Osteocyte (in vitro differentiated cells): ENCODE results near the gene STXBP6. TPM values are rescaled to one million over a fixed set of nuclear protein-coding genes. Genes with fewer than 3 reads are reported as not detected.

Source experiments
- DNase-seq: peaks from one replicate; pipeline ENCODE4 v3.0.0; 2021; ENCODE audit warnings: mixed read lengths; ENCODE audit not compliant: unreplicated experiment; ENCODE audit errors: extremely low spot score
- H3K27ac Mint-ChIP-seq: one replicate; pipeline ENCODE4 v1.8.0; 2021; ENCODE audit warnings: mild to moderate bottlenecking, mixed read lengths; ENCODE audit not compliant: unreplicated experiment
- H3K27me3 Mint-ChIP-seq: one replicate; pipeline ENCODE4 v1.8.0; 2021; ENCODE audit warnings: mixed read lengths; ENCODE audit not compliant: unreplicated experiment
- H3K36me3 Mint-ChIP-seq: one replicate; pipeline ENCODE4 v1.8.0; 2021; ENCODE audit warnings: mixed read lengths; ENCODE audit not compliant: unreplicated experiment
- H3K4me1 Mint-ChIP-seq: one replicate; pipeline ENCODE4 v1.8.0; 2021; ENCODE audit warnings: mixed read lengths; ENCODE audit not compliant: unreplicated experiment
- H3K4me3 Mint-ChIP-seq: one replicate; pipeline ENCODE4 v1.8.0; 2021; ENCODE audit warnings: mild to moderate bottlenecking, moderate library complexity, mixed read lengths; ENCODE audit not compliant: unreplicated experiment
- H3K9me3 Mint-ChIP-seq: one replicate; pipeline ENCODE4 v1.8.0; 2021; ENCODE audit warnings: mixed read lengths; ENCODE audit not compliant: unreplicated experiment
- total RNA-seq: library from RNA; stranded (reverse); gene quantifications from 2 replicates; pipeline ENCODE4 v1.2.1, GENCODE V29; 2021
- TF ChIP-seq, protein P1 (sequence below): fragments of 200-600 bp; sonication (generic); IDR thresholded peaks from 2 replicates; pipeline ENCODE4 v1.5.0; 2021; ENCODE audit warnings: antibody characterized with exemption, mild to moderate bottlenecking, moderate library complexity

The STXBP6 gene
- total RNA-seq, 1 donor from 2014 or later, result 6.4 TPM

- TF ChIP-seq, protein P1, sequence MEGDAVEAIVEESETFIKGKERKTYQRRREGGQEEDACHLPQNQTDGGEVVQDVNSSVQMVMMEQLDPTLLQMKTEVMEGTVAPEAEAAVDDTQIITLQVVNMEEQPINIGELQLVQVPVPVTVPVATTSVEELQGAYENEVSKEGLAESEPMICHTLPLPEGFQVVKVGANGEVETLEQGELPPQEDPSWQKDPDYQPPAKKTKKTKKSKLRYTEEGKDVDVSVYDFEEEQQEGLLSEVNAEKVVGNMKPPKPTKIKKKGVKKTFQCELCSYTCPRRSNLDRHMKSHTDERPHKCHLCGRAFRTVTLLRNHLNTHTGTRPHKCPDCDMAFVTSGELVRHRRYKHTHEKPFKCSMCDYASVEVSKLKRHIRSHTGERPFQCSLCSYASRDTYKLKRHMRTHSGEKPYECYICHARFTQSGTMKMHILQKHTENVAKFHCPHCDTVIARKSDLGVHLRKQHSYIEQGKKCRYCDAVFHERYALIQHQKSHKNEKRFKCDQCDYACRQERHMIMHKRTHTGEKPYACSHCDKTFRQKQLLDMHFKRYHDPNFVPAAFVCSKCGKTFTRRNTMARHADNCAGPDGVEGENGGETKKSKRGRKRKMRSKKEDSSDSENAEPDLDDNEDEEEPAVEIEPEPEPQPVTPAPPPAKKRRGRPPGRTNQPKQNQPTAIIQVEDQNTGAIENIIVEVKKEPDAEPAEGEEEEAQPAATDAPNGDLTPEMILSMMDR, result no peak
- Mint-ChIP-seq H3K36me3 (no peaks in the 10 kb centered on the region), H3K9me3 (no peaks in the 10 kb centered on the region), H3K27ac (no peak overlapping the region), H3K4me3 (no peak overlapping the region), H3K27me3 (peaks cover 20% of the 10 kb centered on the region), H3K4me1 (no peaks in the 10 kb centered on the region)
- no peak for DNase-seq
Observed at GRCh38 chr14:24790196-24790595, 259.8 kb downstream of the STXBP6 start.

- Mint-ChIP-seq H3K36me3 (no peaks in the 10 kb centered on the region), H3K9me3 (no peaks in the 10 kb centered on the region), H3K4me3 (no peak overlapping the region), H3K4me1 (no peaks in the 10 kb centered on the region), H3K27ac (no peak overlapping the region), H3K27me3 (peaks cover 17% of the 10 kb centered on the region)
- DNase-seq, result no peak
- TF ChIP-seq, protein P1, result no peak
Observed at GRCh38 chr14:24789378-24789884, 260.5 kb downstream of the STXBP6 start.

DNA sequence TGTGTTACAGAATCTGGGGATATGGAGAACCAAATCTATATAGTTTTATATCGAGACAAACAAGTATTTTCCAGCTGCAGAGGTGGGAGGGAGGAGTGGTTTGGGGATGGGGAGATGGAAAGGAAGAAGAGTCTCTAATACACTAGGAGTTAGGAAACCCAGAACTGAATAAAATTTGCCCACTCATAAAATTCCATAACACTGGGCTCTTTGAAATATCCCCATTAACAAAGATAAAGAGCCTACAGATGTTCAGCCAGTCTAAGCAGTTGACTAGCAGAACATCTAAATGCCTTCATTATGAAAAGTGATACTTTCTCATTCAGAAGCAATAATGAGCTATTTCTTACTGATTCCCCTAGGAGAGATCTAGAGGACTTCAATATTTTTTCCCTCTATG lies 264.2 kb downstream of the STXBP6 start:
- TF ChIP-seq, protein P1, result no peak
- Mint-ChIP-seq H3K36me3 (no peaks in the 10 kb centered on the region), H3K4me1 (no peaks in the 10 kb centered on the region), H3K27ac (no peak overlapping the region), H3K27me3 (peaks cover 19% of the 10 kb centered on the region), H3K9me3 (no peaks in the 10 kb centered on the region), H3K4me3 (no peak overlapping the region)
- DNase-seq, result no peak

DNA sequence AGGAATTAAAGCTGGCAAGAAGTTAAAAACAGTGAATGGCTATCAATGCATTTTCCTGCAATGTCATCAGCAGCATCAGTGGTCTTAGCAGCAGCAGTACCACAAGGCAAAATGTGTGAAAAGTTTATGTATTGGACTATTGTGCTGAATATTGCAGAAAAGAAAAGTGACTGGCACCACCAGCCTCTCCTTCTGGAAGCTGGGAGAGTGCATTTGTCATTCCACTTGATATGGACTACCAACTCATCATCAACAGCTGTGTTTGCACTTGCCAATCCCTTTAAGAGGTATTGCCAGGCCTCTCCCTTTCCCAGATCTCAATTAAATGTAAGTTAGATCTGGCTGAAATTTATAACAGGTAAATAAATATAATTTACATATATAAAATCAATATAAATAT lies 265.0 kb downstream of the STXBP6 start:
- DNase-seq, result no peak
- Mint-ChIP-seq H3K27me3 (peaks cover 19% of the 10 kb centered on the region), H3K36me3 (no peaks in the 10 kb centered on the region), H3K27ac (no peak overlapping the region), H3K9me3 (no peaks in the 10 kb centered on the region), H3K4me3 (no peak overlapping the region), H3K4me1 (no peaks in the 10 kb centered on the region)
- TF ChIP-seq, protein P1, result no peak

- TF ChIP-seq, protein P1, result no peak
- no peaks in the 10 kb centered on the region for H3K4me1 Mint-ChIP-seq
- H3K9me3 Mint-ChIP-seq, result no peaks in the 10 kb centered on the region
- H3K27me3 Mint-ChIP-seq, result peaks cover 19% of the 10 kb centered on the region
- H3K4me3 Mint-ChIP-seq, result no peak overlapping the region
- no peak for DNase-seq
- H3K27ac Mint-ChIP-seq, result no peak overlapping the region
- H3K36me3 Mint-ChIP-seq, result no peaks in the 10 kb centered on the region
Observed at GRCh38 chr14:24783791-24784190, 266.2 kb downstream of the STXBP6 start.
